Stimulated activated CD8-positive, alpha-beta memory T cell treated with anti-CD3 and anti-CD28 coated beads, Interleukin-7, amount 100 ng/mL, for 48 hours (primary cell): ENCODE results near the gene TTLL5.
A peak's percentile ranks its signal among the peaks of the same experiment; 100 is the strongest.

Experiments
- DNase-seq, 2 donors: peaks; one replicate each; pipeline ENCODE4 v3.0.0-alpha.2; 2020; ENCODE audit warnings: low read depth in 1 of 2; ENCODE audit errors: extremely low read depth in 1 of 2

Gene TTLL5

GRCh38 chr14:75660630-75661498 lies at the start of gene TTLL5, which contains the start of gene ERG28:
TTLL5 (plus strand) TSS chr14:75661246; CDS start chr14:75663150, 1,904 bp downstream.
ERG28 (minus strand) TSS chr14:75660876; CDS start chr14:75657502, 3,374 bp downstream.
- peak; percentile 93 to 97 for DNase-seq

- no peak for DNase-seq
Measured at GRCh38 chr14:75612157-75612556, 48.9 kb upstream of the TTLL5 start.

- no peak for DNase-seq
Measured at GRCh38 chr14:75614179-75614578, 46.9 kb upstream of the TTLL5 start.

- no peak for DNase-seq
Measured at GRCh38 chr14:75615200-75615599, 45.8 kb upstream of the TTLL5 start.

GRCh38 chr14:75619548-75619947 lies 41.5 kb upstream of the TTLL5 start:
- no peak for DNase-seq

GRCh38 chr14:75625034-75625433 lies 36.0 kb upstream of the TTLL5 start:
- DNase-seq = no peak

- no peak for DNase-seq
Measured at GRCh38 chr14:75626396-75626795, 34.6 kb upstream of the TTLL5 start.

GRCh38 chr14:75626863-75627262 lies 34.2 kb upstream of the TTLL5 start:
- DNase-seq = no peak

GRCh38 chr14:75627406-75627805 lies 33.6 kb upstream of the TTLL5 start:
- no peak for DNase-seq

- DNase-seq = no peak
Measured at GRCh38 chr14:75628816-75629215, 32.2 kb upstream of the TTLL5 start.

GRCh38 chr14:75630695-75631452 lies 30.2 kb upstream of the TTLL5 start:
- no peak for DNase-seq

GRCh38 chr14:75631453-75631831 lies 29.6 kb upstream of the TTLL5 start:
- no peak for DNase-seq

- no peak for DNase-seq
Measured at GRCh38 chr14:75634848-75635247, 26.2 kb upstream of the TTLL5 start.

- DNase-seq = no peak
Measured at GRCh38 chr14:75636100-75636692, 24.9 kb upstream of the TTLL5 start.

- DNase-seq = no peak
Measured at GRCh38 chr14:75640876-75641275, 20.2 kb upstream of the TTLL5 start.

GRCh38 chr14:75643985-75644384 lies 17.1 kb upstream of the TTLL5 start:
- no peak for DNase-seq

- DNase-seq = no peak
Measured at GRCh38 chr14:75645056-75645455, 16.0 kb upstream of the TTLL5 start.

- no peak for DNase-seq
Measured at GRCh38 chr14:75646762-75647161, 14.3 kb upstream of the TTLL5 start.

- DNase-seq = no peak
Measured at GRCh38 chr14:75647640-75648039, 13.4 kb upstream of the TTLL5 start.

GRCh38 chr14:75648066-75648838 lies 12.8 kb upstream of the TTLL5 start:
- no peak for DNase-seq

- DNase-seq = no peak
Measured at GRCh38 chr14:75649337-75649736, 11.7 kb upstream of the TTLL5 start.
